Measurements from ENCODE around the gene GOLGA6L24.
"Not testable (repeated sequence)": the region's sequence is repeated elsewhere in the genome, so short reads cannot be mapped to it uniquely, and the experiment has no call there.

The GOLGA6L24 gene, protein sequence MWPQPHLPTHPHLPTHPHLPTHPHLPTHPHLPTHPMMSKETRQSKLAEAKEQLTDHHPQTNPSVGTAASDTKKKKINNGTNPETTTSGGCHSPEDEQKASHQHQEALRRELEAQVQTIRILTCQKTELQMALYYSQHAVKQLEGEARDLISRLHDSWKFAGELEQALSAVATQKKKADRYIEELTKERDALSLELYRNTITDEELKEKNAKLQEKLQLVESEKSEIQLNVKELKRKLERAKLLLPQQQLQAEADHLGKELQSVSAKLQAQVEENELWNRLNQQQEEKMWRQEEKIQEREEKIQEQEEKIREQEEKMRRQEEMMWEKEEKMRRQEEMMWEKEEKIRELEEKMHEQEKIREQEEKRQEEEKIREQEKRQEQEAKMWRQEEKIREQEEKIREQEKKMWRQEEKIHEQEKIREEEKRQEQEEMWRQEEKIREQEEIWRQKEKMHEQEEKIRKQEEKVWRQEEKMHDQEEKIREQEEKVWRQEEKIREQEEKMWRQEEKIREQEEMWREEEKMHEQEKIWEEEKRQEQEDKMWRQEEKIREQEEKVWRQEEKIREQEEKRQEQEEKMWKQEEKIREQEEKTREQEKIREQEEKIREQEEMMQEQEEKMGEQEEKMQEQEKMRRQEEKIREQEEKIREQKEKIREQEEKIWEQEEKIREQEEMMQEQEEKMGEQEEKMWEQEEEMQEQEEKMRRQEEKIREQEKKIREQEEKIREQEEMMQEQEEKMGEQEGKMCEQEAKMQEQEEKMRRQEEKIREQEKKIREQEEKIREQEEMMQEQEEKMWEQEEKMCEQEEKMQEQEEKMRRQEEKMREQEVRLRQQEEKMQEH

GRCh38 chr15:28357984-28358383 is at the start of gene GOLGA6L24:
TSS of gene GOLGA6L24 (minus strand) at chr15:28358084. CDS start at chr15:28358023, 61 bp downstream.
- not testable (repeated sequence) for DNase-seq

DNA sequence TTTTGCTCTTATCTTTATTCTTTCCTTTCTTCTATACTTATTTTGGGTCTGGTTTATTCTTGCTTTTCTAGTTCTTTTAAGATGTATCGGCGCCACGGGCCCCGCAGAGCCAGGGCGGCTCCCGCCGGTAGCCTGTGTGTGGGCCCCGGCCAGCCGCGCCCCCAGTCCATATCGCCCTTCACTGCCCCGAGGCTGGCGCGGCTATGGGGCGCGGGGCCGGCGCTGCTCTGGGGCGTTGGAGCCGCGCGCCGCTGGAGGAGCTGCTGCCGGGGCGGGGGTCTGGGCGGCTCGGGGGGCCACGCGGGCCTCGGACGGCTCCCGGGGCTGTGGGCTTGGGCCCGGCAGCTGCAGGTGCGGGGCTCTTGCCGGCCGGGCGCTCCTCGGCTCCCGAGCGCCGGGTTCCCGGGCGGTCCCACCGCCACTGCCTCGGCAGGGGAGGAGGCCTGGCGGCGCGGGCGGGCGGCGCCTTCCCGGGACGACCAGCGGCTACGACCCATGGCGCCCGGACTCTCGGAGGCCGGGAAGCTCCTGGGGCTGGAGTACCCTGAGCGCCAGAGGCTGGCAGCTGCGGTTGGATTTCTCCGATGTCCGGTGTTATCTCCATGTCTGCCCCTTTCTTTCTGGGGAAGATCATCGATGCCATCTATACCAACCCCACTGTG is 45.0 kb upstream of the GOLGA6L24 start:
- not testable (repeated sequence) for DNase-seq

DNA sequence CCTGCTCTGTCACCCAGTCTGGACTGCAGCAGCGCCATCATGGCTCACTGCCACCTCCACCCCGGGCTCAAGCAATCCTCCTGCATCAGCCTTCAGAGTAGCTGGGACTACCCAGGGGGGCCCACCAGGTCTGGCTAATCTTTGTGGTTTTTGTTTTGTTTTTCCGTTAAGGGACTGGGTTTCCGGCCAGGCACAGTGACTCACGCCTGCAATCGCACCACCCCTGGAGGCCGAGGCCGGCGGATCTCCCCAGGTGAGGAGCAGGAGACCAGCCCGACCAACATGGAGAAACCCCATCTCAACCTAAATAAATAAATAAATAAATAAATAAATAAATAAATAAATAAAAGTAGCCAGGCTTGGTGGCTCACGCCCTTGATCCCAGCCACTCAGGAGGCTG is 38.1 kb upstream of the GOLGA6L24 start:
- not testable (repeated sequence) for DNase-seq

GRCh38 chr15:28380053-28380452 is 22.2 kb upstream of the GOLGA6L24 start:
- not testable (repeated sequence) for DNase-seq

DNA sequence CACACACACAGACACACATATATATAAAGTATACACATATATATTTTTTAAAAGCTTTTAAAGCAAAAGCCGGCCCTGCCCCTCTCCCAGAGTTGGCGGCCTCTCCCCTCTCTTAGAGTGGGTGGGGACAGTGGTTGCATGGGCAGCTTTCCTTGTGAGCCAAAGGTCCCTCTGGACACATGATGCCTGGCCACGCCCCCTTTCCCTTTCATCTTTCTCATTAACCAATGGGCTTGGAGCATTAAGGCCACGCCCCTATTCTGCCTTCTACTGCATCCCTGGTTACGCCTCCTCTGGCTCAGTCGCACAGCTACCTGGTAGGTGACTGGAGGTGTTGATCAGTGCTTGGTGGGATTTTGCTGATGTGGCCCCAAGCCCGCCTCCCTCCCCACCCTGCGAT is 20.5 kb upstream of the GOLGA6L24 start, which contains the start of gene GOLGA8F:
Gene GOLGA8F, plus strand, starts transcription at position 301 of the 400 bp plus-strand sequence. Its CDS starts 98 bp downstream, at position 399.
- DNase-seq = not testable (repeated sequence)

DNA sequence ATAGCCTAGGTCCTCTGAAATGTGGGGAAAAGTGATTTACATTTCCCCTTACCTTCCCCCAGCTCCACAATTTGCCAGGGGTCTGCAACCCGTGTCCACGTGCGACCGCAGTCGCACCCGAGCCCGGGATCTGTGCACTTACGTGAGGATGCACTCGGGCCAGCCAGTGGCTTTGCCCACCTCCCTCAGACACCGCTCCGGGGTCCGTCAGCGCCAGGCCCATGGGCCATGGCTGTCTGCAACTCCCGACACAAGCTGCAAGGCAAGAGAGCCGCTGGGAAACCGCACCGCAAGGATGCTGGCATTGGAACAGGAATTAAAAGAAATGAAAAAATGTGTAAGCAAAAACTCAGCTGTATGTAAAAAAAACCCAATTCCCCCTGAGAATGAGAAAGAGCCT is 7.6 kb upstream of the GOLGA6L24 start:
- not testable (repeated sequence) for DNase-seq

DNA sequence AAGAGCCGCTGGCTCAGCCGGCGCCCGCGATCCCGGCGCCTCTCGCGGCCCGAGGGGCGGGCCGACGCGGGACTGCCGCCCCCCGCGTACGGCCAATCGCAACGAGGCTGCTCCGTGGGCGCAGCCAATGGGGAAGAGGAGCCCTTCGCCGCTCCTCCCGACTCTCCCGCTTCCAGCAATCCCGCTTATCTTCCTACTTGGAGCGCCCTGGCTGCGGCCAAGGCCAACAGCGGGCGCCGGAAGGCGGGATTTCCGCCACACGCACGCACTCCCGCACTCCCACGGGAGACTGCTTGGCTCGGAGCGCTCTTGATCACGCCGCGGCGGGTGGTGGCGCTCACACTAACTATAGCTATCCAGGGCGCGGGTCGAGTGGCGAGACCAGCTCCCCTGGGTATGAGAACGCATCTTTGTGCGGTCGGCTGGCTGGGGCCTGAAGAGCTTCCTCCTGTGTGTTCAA is 35.7 kb downstream of the GOLGA6L24 start, which contains the start of gene HERC2:
Gene HERC2, minus strand, starts transcription at position 51 of the 460 bp plus-strand sequence. CDS start 746 bp downstream, outside the sequence.
- DNase-seq = not testable (repeated sequence)

DNA sequence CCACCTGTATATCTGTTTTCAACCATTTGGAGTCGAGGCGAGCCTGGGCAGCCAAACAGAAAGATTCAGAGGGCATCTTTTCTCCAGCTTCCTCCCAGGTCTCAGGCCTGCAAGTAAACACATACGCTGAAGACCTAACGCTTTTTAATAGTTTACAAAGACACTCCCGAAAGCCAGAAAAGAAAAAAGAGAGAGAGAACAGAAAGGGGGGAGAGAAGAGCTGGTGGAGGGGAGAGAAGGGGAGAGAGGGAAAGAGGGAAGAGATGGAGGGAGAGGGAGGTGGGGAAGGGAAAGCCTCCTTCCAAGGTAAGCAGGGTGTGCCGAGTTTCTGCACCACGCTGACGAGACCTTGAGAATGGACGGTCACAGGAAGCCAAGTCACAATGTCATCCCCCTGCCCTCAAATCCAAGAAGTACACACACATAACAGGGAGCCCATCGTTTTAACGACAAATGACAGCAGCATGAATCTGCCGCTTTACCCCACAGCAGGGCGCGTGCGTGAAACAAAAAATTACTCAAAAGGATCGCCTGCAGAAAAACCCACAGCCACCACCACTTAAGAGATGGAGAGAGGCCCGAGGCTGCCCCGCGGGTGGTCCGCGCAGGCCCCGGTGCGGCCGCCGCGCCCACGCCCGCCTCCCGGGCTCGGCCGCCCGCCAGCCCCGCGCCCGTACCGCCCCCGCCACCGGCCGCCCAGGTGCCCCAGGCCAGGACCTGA is 36.4 kb downstream of the GOLGA6L24 start:
- DNase-seq = not testable (repeated sequence)

DNA sequence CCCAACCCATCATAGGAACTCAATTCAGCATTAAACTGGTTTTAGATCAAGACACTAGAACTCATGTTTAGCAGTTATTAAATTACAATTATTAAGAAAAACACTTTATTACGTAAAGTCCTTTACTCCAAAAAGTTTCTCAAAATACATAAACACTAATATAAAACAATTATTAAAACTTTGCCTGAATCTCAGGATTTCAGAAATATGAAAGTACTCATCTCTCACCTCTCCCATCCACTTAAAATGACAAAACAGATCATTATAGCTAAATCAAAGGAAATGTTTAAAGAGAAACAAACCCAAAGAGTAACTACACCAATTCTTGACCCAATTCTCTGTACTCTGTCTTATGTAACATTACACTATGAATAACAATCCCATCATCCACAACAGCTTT is 38.2 kb downstream of the GOLGA6L24 start:
- not testable (repeated sequence) for DNase-seq

DNA sequence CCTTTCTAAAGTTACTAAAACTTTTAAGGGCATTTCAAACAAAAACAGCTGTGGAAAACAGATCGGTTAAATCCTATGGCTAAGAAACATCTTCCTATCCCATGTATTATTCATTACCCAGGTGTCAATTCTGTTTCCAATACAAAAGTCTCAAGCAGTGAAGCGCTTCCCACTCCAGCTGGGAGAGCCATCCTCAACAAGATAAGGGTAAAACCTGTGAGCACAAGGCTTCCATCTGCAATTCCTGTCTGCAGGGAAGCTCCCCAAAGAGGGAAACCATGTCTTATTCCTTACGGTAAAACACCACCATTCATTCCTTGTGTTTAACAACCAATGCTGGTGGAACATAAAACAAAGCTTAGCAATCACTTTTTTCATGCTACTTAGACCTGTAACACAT is 39.1 kb downstream of the GOLGA6L24 start:
- DNase-seq = not testable (repeated sequence)

GRCh38 chr15:28318122-28318521 is 39.8 kb downstream of the GOLGA6L24 start:
- not testable (repeated sequence) for DNase-seq

- DNase-seq = not testable (repeated sequence)
These were observed 40.9 kb downstream of the GOLGA6L24 start for GRCh38 chr15:28316958-28317357.

DNA sequence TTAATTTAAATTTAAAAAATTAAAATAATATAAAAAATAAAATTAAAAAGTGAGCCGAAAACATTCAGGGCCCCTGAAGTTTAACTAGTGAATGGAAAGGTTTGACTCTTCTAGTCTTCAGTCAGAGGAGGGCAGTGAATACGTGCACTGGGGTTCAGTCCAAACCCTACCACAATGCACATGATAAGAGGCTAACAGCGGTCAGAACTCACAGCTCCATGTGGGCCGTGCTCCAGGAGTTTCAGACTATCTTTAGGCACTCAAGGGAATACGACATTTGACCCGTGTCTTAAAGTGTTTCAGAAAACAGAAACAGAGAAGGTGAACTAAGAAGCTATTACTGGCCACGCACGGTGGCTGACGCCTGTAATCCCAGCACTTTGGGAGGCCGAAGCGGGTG is 47.4 kb downstream of the GOLGA6L24 start:
- DNase-seq = not testable (repeated sequence)

GRCh38 chr15:28308718-28309117 is 49.2 kb downstream of the GOLGA6L24 start:
- DNase-seq = not testable (repeated sequence)
